ENCODE results near the gene IFFO2. TPM values are rescaled to one million over a fixed set of nuclear protein-coding genes. Genes with fewer than 3 reads are reported as not detected.

Gene IFFO2
- total RNA-seq, 2 donors from 2014 or later: 2.3 to 14.0 TPM

- no peak for TF ChIP-seq CTCF (IDR thresholded peaks at IDR 0.05)
- Histone ChIP-seq H3K4me1 (peaks cover 0 to 40% of the 10 kb centered on the region in 2 donors), H3K4me3 (no peak overlapping the region), H3K9me3 (no peaks in the 10 kb centered on the region), H3K27ac (no peak overlapping the region), H3K36me3 (no peaks in the 10 kb centered on the region), H3K27me3 (no peaks in the 10 kb centered on the region)
- DNase-seq (ENCODE audit: low spot score): no peak
Observed at GRCh38 chr1:18936814-18937481, 19.5 kb downstream of the IFFO2 start.

- H3K4me3 ChIP-seq: no peak overlapping the region
- H3K4me1 ChIP-seq: peaks cover 0 to 35% of the 10 kb centered on the region in 2 donors
- no peaks in the 10 kb centered on the region for H3K36me3 ChIP-seq
- no peaks in the 10 kb centered on the region for H3K27me3 ChIP-seq
- DNase-seq (ENCODE audit: low spot score): no peak
- H3K9me3 ChIP-seq: no peaks in the 10 kb centered on the region
- H3K27ac ChIP-seq: no peak overlapping the region
- no peak for TF ChIP-seq CTCF (IDR thresholded peaks at IDR 0.05)
Observed at GRCh38 chr1:18936471-18936813, 20.0 kb downstream of the IFFO2 start.

- TF ChIP-seq CTCF (IDR thresholded peaks at IDR 0.05): no peak
- Histone ChIP-seq H3K27me3 (no peaks in the 10 kb centered on the region), H3K4me1 (peaks cover 0 to 14% of the 10 kb centered on the region in 2 donors), H3K9me3 (no peaks in the 10 kb centered on the region), H3K4me3 (no peak overlapping the region), H3K36me3 (no peaks in the 10 kb centered on the region), H3K27ac (no peak overlapping the region)
- DNase-seq (ENCODE audit: low spot score): no peak
Observed at GRCh38 chr1:18934205-18935000, 22.1 kb downstream of the IFFO2 start.

- no peak for DNase-seq (ENCODE audit: low spot score)
- no peak overlapping the region for H3K4me3 ChIP-seq
- H3K4me1 ChIP-seq: peaks cover 0 to 8% of the 10 kb centered on the region in 2 donors
- no peak overlapping the region for H3K27ac ChIP-seq
- H3K36me3 ChIP-seq: no peaks in the 10 kb centered on the region
- no peaks in the 10 kb centered on the region for H3K27me3 ChIP-seq
- TF ChIP-seq CTCF (IDR thresholded peaks at IDR 0.05): no peak
- no peaks in the 10 kb centered on the region for H3K9me3 ChIP-seq
Observed at GRCh38 chr1:18932879-18933278, 23.6 kb downstream of the IFFO2 start.

GRCh38 chr1:18932387-18932786 is 24.1 kb downstream of the IFFO2 start:
- Histone ChIP-seq H3K27me3 (no peaks in the 10 kb centered on the region), H3K9me3 (no peaks in the 10 kb centered on the region), H3K4me1 (peaks cover 0 to 13% of the 10 kb centered on the region in 2 donors), H3K27ac (no peak overlapping the region), H3K36me3 (no peaks in the 10 kb centered on the region), H3K4me3 (no peak overlapping the region)
- DNase-seq (ENCODE audit: low spot score): no peak
- TF ChIP-seq CTCF (IDR thresholded peaks at IDR 0.05): no peak

All from right atrium auricular region (tissue), 2 donors.